Measurements from ENCODE around the gene CABP4.

CABP4 gene

GRCh38 chr11:67499808-67500483 lies 44.8 kb downstream of the CABP4 start:
- DNase-seq, result no peak

GRCh38 chr11:67500484-67500821 lies 45.3 kb downstream of the CABP4 start:
- DNase-seq, result no peak

GRCh38 chr11:67500831-67501715 lies 45.9 kb downstream of the CABP4 start:
- DNase-seq, result no peak

GRCh38 chr11:67501854-67502253 lies 46.7 kb downstream of the CABP4 start:
- DNase-seq, result no peak

- no peak for DNase-seq
These were observed 47.3 kb downstream of the CABP4 start for GRCh38 chr11:67502328-67502979.

GRCh38 chr11:67503119-67504004 lies 48.2 kb downstream of the CABP4 start:
- DNase-seq, result no peak

- DNase-seq, result peak in 1 of 2 donors; percentile 23
These were observed 49.1 kb downstream of the CABP4 start for GRCh38 chr11:67504005-67504949.

GRCh38 chr11:67504950-67505581 lies 49.9 kb downstream of the CABP4 start, which contains the start of gene PITPNM1:
PITPNM1 (minus strand) TSS chr11:67505363; CDS start chr11:67504180, 1,183 bp downstream.
- peak; percentile 70 to 75 for DNase-seq

- peak; percentile 89 to 93 for DNase-seq
These were observed 50.6 kb downstream of the CABP4 start for GRCh38 chr11:67505605-67506396.

GRCh38 chr11:67506426-67507051 lies 51.4 kb downstream of the CABP4 start:
- no peak for DNase-seq

- DNase-seq, result no peak
These were observed 52.2 kb downstream of the CABP4 start for GRCh38 chr11:67507242-67507863.

- DNase-seq, result peak; percentile 98
These were observed 52.8 kb downstream of the CABP4 start, which contains the start of gene CDK2AP2 for GRCh38 chr11:67507864-67508485. CDK2AP2 (minus strand) TSS chr11:67508162; CDS start chr11:67508082, 80 bp downstream.

- DNase-seq, result peak; percentile 98
These were observed 53.5 kb downstream of the CABP4 start for GRCh38 chr11:67508486-67509121.

- no peak for DNase-seq
These were observed 54.8 kb downstream of the CABP4 start for GRCh38 chr11:67510023-67510345.

Measured in stimulated activated CD4-positive, alpha-beta T cell treated with anti-CD3 and anti-CD28 coated beads, Interleukin-2, amount 100 ng/mL, for 48 hours (primary cell).